HG02759 (cell line): ENCODE measurements around the gene TCHP.
"Not testable (repeated sequence)": the region's sequence is repeated elsewhere in the genome, so short reads cannot be mapped to it uniquely, and the experiment has no call there.

ENCODE experiments used
- ATAC-seq: cut with Tn5 transposase; IDR thresholded peaks from one replicate; pipeline ENCODE4 v1.9.1; 2021; ENCODE audit warnings: mild to moderate bottlenecking, moderate library complexity; ENCODE audit not compliant: unreplicated experiment

TCHP gene, protein sequence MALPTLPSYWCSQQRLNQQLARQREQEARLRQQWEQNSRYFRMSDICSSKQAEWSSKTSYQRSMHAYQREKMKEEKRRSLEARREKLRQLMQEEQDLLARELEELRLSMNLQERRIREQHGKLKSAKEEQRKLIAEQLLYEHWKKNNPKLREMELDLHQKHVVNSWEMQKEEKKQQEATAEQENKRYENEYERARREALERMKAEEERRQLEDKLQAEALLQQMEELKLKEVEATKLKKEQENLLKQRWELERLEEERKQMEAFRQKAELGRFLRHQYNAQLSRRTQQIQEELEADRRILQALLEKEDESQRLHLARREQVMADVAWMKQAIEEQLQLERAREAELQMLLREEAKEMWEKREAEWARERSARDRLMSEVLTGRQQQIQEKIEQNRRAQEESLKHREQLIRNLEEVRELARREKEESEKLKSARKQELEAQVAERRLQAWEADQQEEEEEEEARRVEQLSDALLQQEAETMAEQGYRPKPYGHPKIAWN

DNA sequence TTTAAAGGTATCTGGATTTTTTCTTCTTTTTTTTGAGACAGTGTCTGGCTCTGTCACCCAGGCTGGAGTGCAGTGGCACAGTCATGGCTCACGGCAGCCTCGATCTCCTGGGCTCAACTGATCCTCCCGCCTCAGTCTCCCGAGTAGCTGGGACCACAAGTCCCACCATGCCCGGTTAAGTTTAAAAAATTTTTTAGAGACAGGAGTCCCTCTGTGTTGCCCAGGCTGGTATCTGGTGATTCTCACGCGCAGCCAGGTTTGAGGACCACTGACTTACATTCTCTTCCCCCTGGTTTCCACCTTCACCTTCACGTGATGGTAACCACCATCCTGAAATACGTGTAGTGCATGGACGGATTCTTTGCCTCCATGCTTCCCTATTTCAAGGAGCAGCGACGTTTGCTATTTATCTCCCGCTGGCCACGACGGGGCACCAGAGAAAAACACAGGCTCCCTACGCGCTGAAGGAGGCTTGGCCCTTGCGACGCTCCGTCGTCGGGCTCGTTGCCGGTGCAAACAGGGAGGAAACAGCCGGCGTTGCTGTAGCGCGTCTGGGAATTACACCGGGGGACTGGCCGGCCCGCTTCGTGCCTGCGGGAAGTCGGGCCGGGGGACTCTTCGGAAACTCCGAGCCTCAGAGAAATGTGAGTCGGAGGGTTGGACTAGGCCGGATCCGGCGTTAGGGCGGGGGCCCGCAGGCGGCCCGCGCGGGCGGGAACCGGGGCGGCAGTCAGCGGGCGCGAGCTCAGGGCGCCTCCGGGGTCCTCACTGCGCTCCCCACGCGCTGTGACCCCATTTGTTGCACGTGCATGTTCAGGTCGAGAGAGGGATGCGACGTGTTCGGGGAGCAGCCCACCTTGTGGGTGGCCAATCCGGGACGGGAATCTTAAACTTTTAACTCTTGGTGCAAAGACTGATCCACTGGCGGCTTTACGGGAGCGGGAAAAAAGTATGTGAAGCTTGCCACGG lies at the start of gene TCHP:
TSS of gene TCHP (plus strand) at position 492 of the 969 bp plus-strand sequence. CDS start 2,753 bp downstream, outside the sequence.
- ATAC-seq: peak; percentile 78

DNA sequence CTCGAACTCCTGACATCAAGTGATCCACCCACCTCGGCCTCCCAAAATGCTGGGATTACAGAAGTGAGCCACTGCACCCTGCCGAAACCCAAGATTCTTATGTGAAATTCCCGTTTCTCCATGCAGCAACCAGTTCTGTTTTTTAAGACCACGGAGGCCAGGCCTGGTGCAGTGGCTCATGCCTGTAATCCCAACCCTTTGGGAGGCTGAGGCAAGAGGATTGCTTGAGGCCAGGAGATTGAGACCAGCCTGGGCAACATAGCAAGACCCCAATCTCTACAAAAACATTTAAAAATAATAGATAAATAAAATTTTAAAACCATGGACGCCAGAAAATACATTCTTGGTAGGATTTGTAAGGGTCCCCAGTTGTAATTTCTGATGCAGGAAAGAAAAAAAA lies 49.6 kb upstream of the TCHP start:
- not testable (repeated sequence) for ATAC-seq

DNA sequence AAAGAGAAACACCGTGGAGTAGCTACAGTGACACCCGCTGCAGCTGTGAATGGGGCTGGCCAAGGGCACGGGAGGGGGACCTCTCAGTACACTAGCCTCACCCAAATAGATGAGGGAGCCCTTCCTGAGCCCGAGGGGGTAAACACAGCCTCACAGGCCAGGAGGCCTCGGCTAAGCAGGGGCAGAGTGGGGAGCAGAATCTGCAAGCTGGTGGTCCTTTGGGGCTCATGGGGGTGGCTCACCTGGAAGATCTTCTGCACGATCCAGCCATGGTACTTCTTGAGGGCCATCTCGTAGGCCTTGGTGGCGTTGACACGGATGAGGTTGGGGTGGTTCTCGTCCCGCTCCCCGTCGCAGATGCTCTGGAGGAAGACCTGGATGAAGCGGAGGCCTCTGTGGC lies 44.7 kb upstream of the TCHP start:
- ATAC-seq: no peak

DNA sequence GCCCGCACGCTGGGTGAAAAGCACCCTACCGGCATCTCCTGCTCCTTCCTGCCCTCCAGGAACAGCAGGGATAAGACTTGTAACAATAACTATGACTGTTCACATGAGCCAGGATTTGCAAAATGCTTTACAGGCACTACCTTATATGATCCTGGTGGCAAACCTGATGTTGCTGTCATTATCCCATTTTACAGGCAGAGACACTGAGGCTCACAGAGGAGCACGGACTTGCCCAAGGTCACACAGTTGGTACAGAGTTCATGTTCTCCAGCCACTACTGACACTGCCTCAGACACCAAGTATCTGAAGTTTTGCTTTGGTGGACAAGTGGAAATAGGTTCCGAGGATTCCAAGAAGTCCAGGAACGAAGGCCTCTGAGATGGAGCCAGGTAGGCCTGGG lies 42.4 kb upstream of the TCHP start:
- ATAC-seq: no peak

DNA sequence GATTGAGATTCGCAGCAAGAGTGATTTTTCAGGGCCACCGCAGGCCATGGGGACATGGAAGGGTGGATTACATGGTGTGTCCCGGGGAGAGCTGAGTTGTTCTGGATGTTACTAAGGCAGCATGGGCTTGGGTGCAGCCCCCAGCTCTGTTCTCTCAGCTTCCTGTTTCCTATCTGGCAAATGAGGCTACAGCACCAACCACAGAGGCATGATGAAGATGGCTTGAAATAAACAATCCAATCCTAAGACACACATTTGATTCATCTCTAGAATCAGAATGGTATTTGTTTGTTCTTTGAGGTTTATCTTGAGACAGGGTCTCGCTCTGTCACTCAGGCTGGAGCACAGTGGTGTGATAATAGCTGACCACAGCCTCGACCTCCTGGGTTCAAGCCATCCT lies 41.3 kb upstream of the TCHP start:
- ATAC-seq: no peak

DNA sequence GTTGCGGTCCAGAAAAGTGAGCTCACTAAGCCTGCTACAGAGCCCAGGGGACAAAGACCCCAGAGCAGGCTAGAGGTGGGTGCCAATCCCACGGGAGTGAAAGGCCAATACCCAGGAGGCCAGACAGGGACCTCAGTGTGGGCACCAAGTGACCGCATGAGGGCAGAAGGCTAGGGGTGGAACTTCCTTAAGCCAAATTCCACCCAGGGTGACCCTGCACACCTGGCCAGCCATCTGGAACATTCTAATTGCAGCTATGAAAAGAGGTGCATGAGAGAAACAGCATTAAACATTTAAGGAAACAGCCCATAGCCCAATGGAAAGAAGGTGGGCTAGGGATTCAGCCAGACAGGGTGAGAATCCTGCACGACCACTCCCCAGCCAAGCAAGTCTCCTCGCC lies 39.1 kb upstream of the TCHP start:
- no peak for ATAC-seq

DNA sequence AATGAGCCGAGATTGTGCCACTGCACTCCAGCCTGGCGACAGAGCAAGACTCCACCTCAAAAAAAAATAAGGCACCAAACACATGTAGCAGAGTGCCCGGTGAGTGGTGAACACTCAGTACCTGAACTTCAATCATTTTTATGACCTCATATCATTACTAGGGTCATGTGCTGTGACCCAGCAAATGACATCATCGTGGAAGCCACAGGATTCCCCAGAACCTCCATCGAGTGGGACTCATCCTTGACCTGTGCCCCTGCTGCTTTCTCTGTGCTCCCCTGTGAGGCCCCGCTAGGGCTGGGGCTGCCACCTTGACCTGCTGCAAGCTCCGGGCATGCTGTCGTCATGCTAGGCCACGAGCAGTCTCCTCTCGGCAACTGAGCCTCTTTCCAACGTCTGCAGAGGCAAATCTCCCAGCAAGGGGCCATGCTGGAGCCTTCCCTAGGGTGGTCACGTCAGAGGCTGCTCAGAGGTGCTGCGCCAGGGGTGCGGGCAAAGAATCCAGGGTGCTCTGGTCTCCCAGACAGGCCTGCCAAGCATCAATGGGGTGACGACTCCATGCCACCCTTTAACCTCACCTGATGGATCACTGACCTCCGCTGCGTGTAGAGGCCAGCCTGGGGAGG lies 38.3 kb upstream of the TCHP start:
- ATAC-seq: no peak

DNA sequence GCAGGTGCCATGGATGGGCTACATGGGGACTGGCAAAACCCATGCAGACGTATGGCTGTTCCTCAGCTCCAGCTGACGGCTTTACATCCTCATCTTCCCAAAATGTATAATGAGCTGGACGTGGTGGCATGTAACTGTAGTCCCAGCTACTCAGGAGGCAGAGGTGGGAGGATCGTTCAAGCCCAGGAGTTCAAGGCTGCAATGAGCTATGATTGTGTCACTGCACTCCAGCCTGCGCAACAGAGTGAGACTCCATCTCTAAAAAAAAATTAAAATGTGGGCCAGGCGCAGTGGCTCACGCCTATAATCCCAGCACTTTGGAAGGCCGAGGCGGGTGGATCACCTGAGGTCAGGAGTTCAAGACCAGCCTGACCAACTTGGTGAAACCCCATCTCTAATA lies 37.6 kb upstream of the TCHP start:
- ATAC-seq: not testable (repeated sequence)

DNA sequence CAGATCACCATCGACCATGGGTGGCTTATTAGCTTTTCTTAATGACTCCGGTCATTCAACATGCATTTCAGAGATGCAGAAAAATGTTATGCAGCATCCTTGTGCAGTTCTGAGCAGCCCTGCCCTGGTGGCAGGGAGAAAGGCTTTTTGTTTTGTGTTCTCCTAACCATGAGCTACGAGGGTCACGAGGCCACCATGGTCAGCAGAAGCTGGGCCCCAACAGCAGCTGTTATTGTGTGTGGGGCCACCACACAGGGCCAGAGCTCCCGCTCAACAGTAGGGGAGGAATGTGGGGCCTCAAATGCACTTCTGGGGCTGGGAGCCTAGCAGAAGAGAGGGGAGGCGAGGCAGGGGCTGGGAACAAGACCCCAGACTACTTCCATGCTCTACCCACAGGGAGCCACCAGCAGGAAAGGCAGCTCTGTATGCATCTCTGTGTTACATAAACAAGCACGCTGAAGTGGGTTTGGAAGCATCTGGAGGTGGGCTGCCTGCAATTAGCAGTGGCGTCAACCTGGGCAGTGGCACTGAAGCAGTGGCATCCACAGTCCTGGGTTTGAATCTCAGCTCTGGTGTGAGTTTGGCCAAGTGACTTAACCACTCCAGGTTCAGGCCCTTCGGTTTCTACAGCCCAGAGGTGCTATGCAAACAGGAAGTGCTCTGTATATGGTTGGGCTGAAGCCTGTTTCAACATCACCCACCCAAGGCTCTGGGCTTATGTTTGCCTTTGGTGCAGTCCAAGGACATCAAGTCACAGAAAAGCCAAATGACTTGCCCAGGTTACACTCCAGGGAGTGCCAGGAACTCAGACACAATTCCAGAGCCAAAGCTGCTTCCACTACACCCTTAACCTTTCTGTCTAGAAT lies 36.0 kb upstream of the TCHP start:
- ATAC-seq: no peak

DNA sequence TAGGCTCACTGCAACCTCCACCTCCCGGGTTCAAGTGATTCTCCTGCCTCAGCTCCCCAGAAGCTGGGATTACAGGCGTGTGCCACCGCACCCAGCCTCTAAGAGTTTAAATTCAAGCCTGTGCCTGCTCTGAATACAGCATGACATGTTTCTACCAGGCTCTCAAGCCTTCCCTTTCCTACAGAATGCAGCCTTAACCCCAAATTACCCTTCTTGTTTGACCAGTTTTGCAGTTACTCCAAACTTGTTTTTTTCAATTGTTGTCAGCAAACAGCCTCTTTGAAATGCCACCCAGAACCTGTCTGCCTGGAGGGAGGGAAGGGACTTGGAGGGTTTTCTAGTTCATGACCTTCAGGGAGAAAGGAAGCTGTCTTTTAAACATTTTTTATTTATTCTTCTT lies 35.2 kb upstream of the TCHP start:
- ATAC-seq: no peak

DNA sequence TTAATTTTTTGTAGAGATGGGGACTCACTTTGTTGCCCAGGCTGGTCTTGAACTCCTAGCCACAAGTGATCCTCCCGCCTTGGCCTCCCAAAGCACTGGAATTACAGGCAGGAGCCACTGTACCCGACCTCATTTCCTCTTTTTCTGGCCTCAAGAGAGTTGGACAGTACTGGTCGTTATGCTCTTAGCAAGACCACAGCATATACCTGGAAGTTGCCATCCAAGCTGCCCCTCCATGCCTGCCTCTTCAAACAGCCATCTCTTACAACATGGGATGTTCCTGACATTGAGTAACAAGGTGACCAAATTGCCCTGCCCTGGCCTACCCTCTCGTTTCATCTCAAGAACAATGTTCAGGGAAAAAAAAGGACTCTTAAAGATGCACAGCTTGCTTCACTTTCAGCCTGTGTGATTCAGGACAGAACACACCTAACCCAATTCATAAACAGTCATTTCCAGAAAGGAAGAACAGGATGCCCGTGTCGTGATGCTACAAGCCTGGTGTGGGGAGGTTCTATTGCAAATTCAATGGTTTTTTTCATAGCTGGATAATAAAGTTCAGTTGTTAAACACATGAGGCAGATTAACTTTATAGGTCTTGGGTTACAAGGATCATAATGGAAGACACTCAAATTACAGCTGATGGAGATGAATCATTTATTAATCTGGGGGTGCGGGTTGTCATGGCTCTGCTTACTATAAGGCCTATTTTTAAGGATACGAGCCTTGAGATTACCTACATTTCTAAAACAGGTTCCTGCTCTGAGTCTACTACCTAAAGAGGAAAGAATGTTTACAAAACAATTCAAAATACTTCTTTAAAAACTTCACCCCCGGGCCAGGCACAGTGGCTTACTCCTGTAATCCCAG lies 31.7 kb upstream of the TCHP start:
- no peak for ATAC-seq

DNA sequence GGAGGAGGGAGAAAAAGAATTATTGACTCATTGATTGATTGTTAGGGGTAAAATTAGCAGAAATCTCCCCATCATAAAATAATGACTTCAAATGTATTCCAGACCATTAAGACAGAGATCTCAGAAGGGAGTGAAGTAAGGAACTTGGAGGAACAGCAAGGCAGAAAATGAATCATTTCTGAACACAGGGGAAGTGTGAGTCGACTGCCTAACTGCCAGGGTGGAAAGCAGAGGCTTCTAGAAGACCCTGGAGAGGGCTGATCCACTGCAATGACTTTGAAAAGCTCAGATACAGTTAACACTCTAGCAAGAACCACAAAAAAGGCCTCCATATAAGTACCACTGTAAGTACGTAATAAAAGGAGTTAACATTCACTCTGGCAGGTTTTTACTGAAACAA lies 29.4 kb upstream of the TCHP start:
- no peak for ATAC-seq

DNA sequence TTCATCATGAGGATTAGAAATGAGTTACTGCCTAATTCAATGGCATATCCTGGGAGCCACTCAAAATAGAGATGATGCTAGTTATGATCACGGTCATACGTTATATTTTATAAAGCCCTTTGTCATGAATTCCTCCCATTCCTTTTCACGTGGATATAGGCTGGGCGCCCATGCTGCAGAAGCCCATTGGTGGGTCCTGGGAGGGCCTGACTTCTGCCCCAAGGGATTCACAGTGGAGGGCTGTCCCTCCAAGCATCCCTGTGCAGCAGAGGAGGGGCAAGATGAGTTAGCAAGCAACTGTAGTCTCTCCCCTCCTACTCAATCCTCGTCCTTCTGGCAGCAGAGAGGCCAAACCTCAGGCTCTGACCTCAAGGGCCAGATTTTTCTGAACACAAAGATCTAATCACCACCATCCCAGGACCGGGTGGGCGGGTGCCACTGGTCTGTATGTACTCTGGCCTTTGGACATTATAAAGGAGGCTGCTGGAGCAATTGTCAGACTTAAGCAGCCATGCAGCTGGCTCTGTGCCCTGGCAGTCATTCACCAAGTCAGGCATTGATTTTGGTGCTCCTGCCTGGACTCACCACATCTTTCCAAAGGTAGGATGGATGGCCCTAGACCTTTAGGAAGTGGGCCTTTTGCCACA lies 28.3 kb upstream of the TCHP start:
- no peak for ATAC-seq

DNA sequence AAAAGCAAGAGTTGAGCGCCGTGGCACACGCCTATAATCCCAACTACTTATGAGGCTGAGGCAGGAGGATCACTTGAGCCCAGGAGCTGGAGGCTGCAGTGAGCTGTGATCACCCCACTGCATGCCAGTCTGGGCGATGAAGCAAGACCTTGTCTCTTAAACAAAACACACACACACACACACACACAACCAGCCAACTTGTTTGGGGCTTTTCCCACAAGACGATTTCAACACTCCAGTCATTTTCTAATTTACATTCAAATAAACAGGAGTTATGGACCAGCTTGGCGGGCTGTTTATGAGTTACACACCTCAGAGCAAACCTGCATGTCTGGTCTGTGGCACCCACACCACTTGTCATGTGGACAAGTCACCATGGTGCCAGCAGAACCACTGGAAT lies 26.4 kb upstream of the TCHP start:
- ATAC-seq: no peak

DNA sequence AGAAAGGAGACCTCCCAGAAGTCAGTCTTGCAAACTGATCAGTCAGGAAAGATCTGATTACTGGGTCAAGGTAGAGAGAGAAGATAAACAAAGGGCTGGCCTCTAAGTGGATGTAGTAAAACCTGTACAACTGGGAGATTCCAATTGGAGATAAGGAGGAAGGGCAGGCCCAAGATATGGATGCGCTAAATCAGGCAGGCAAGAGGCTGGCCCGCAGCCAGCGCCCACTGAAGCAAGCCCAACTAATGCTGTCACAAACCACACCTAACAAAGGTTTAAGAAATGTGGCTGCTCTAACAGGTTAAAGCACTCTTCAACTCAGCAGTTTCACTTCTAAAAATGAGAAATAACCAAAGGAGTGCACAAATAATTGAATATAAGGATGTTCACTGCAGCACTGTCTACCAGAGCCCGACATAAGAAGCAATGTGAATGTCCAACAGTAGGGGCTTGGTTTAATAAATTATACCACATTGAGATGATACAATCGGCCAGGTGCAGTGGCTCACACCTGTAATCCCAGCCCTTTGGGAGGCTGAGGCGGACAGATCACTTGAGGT lies 24.4 kb upstream of the TCHP start:
- no peak for ATAC-seq

DNA sequence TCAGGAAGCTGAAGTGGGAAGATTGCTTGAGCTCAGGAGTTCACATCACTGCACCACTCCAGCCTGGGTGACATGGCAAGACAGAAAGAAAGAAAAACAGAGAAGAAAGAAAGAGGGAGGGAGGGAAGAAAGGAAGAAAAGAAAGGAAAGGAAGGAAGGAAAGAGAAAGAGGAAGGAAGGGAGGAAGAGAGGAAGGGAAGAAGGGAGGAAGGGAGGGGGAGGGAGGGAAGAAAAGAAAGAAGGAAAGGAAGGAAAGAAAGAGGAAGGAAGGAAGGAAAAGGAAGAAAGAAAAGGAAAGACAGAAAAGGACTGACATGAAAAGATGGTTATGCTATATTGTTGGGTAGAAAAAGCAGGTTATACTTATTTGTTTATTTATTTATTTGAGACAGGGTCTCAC lies 23.7 kb upstream of the TCHP start:
- ATAC-seq: no peak

DNA sequence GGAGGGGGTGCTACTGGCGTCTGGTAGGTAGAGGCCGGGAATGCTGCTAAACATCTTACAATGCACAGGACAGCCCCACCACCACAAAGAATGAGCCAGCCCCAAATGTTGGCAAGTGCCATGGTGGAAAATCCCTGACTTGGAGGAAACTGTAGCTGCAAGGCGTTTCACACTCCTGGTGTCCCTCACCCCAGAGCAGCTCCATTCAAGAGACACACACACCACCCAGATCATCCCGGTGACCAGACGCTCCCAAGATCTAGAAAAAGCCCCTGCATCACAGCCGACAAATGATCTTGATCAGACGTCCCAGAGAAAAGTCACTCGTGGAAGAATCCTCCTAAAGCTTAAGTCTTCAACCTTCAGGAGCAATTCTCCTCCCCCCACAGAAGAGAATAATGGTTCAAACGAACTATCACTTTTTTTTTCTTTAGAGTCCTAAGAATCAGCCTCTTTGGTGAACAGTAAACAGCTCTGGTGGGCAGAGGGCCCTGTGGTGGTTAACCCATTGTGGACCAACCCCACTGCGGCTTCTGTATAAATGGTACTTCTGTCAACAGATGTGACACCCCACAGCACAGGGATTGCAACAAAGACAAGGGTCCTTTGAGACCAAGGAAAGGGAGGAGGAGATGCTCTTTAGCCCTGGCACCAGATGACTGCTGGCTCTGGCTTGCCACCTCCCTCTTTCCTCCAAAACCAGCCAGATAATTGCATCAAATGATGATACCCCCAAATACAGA lies 22.4 kb upstream of the TCHP start:
- no peak for ATAC-seq

DNA sequence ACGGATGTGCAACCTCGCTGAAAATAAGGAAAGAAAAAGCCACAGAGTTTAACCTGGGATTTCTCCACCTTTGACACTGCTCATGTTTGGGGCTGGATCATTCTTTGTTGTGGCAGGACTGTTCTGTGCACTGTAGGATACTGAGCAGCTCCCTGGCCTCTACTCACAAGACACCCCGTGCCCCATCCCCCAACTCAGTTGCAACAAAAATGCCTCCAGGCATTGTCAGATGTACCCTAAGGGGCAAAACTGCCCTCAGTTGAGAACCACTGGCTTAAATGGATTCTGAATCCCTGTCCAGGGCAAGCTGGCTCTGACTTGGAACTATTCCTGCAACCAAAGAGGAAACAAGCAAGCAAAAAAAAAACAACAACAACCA lies 21.8 kb upstream of the TCHP start:
- ATAC-seq: no peak
